Pancreas (tissue), 10 donors: ENCODE results near the gene DCTPP1. TPM values are rescaled to one million over a fixed set of nuclear protein-coding genes. Genes with fewer than 3 reads are reported as not detected.

Experiments
- ATAC-seq, 4 donors: fragments of 200-7000 bp; cut with Tn5 transposase; one replicate each; pipeline versions ENCODE4 v1.8.0 to v1.9.1; 2020; ENCODE audit warnings: mild to moderate bottlenecking in 4 of 4, moderate library complexity in 4 of 4
- DNase-seq, 6 donors: peaks; one replicate each; pipeline ENCODE4 v3.0.0-alpha.2; 2020
- FAIRE-seq: peaks from 2 replicates; lab custom pipeline; 2012; peaks lifted over from hg19 to GRCh38; lab: Jason Lieb, UNC
- H3K27ac ChIP-seq, 4 donors: fragments of 200-600 bp; sonication (generic); 1 replicate in 3 of 4; 2 replicates in 1 of 4; pipeline versions ENCODE4 v1.5.0 to v1.8.0; 2020
- H3K27me3 ChIP-seq, 4 donors: fragments of 200-600 bp; one replicate each; pipeline ENCODE4 v1.8.0; 2021
- H3K36me3 ChIP-seq, 3 donors: fragments of 200-600 bp; sonication (generic) in 1 of 3; one replicate each; pipeline versions ENCODE4 v1.5.0 to v1.8.0; 2020 to 2021
- H3K4me1 ChIP-seq, 3 donors: fragments of 200-600 bp; one replicate each; pipeline ENCODE4 v1.8.0; 2021
- H3K4me3 ChIP-seq, 4 donors: fragments of 200-600 bp; sonication (generic) in 2 of 4; one replicate each; pipeline versions ENCODE4 v1.5.0 to v1.8.0; 2020 to 2021
- H3K9me3 ChIP-seq, 4 donors: fragments of 200-600 bp; one replicate each; pipeline ENCODE4 v1.8.0; 2021
- CTCF ChIP-seq, 4 donors: fragments of 200-600 bp; sonication (generic) in 3 of 4; IDR thresholded peaks; one replicate each; pipeline versions ENCODE4 v1.5.0 to v1.8.0; 2021; ENCODE audit warnings: antibody characterized with exemption in 4 of 4
- WGBS, 2 donors: extraction: QIAGEN DNeasy Blood & Tissue Kit; methylation state at CpG; one replicate each; pipeline ENCODE4 v1.1.7; 2013; 5-methylcytosine and 5-hydroxymethylcytosine counted together
- intact Hi-C, 3 donors: fragments of 100-400 bp; cut with DNase I; formaldehyde crosslinking; loops; one replicate each; pipeline versions ENCODE4 v1.11.1 to v1.14.2; 2022
- polyA plus RNA-seq, 2 donors: library from polyadenylated mRNA; stranded (reverse); fragments of 200-250 nt; gene quantifications; one replicate each; pipeline ENCODE4 v1.2.3, GENCODE V29; 2013
- total RNA-seq, 6 donors: library from RNA; stranded (reverse); fragmentation: NEBNext Ultra II Directional in 4 of 6; extraction: Animal tissue kit (Norgen Biotek cat#: 25700) in 4 of 6; gene quantifications; one replicate each; pipeline versions ENCODE4 v1.2.1 to v1.2.4, GENCODE V29; 2021 to 2023
- donor health status: healthy with polysubstance abuse.
- donor health status: DM: no; HTN: no; CAD: no; lungs with moderate emphysema.
- donor health status: DM: no; HTN: no; CAD: no.
- donor health status: control.
- donor health status: control.
- donor health status: Bipolar disorder and iron deficiency.
- donor health status: DM: yes; HTN: yes; CAD: no.
- donor health status: DM: no; HTN: no; CAD: no.
- donor health status: DM: no; HTN: no; CAD: no.
- donor health status: DM: yes; HTN: yes; CAD: no.

DCTPP1 gene
- total and polyA plus RNA-seq, 8 donors: 12.2 to 20.7 (median 16.3) TPM

GRCh38 chr16:30444231-30445148 is 14.7 kb upstream of the DCTPP1 start:
- intact Hi-C loops: loop anchor here in 1 of 3 donors (10.0 kb wide), 1 partner anchor 180 kb away; no protein-coding TSS in a partner anchor
- Histone ChIP-seq H3K4me3 (peak overlapping the region; percentile 64 to 96 (median 82)), H3K9me3 (no peaks in the 10 kb centered on the region), H3K4me1 (peaks cover 22 to 43% (median 25%) of the 10 kb centered on the region in 3 donors), H3K27me3 (no peaks in the 10 kb centered on the region), H3K36me3 (no peaks in the 10 kb centered on the region), H3K27ac (peak overlapping the region in 1 of 4 donors; percentile 95)
- no peak for FAIRE-seq
- no peak for ATAC-seq
- no peak for TF ChIP-seq CTCF (IDR thresholded peaks at IDR 0.05)
- DNase-seq: peak in 2 of 6 donors; percentile 27 to 52
- WGBS, 2 donors: 82 to 86% methylated on average over 29 of the region's 29 CpGs

GRCh38 chr16:30443631-30444030 is 13.8 kb upstream of the DCTPP1 start:
- 45 to 55% methylated on average over 2 of the region's 2 CpGs for WGBS, 2 donors
- H3K27ac ChIP-seq: no peak overlapping the region
- H3K36me3 ChIP-seq: no peaks in the 10 kb centered on the region
- intact Hi-C loops: loop anchor here in 1 of 3 donors (10.0 kb wide), 1 partner anchor 181 kb away; no protein-coding TSS in a partner anchor
- DNase-seq (peak in 1 of 6 donors; percentile 2), FAIRE-seq (no peak), ATAC-seq (no peak)
- H3K27me3 ChIP-seq: no peaks in the 10 kb centered on the region
- no peaks in the 10 kb centered on the region for H3K9me3 ChIP-seq
- no peak overlapping the region for H3K4me3 ChIP-seq
- peaks cover 22 to 42% (median 23%) of the 10 kb centered on the region in 3 donors for H3K4me1 ChIP-seq
- TF ChIP-seq CTCF (IDR thresholded peaks at IDR 0.05): no peak

- intact Hi-C loops: loop anchor here in 1 of 3 donors (10.0 kb wide), 1 partner anchor 185 kb away; no protein-coding TSS in a partner anchor
- no peak overlapping the region for H3K27ac ChIP-seq
Observed at GRCh38 chr16:30439720-30440348, 10.0 kb upstream of the DCTPP1 start.

GRCh38 chr16:30438835-30439234 is 9.0 kb upstream of the DCTPP1 start:
- Histone ChIP-seq H3K27ac (no peak overlapping the region), H3K4me1 (peaks cover 0 to 5% (median 3%) of the 10 kb centered on the region in 3 donors), H3K4me3 (no peak overlapping the region), H3K9me3 (no peaks in the 10 kb centered on the region), H3K36me3 (no peaks in the 10 kb centered on the region), H3K27me3 (no peaks in the 10 kb centered on the region)
- DNase-seq: no peak
- no peak for TF ChIP-seq CTCF (IDR thresholded peaks at IDR 0.05)
- intact Hi-C loops: no loop called here
- ATAC-seq: no peak
- FAIRE-seq: no peak
- 86 to 92% methylated on average over 5 of the region's 5 CpGs for WGBS, 2 donors

More at GRCh38 chr16:30439720-30440348, 10.0 kb upstream of the DCTPP1 start:
- no peaks in the 10 kb centered on the region for H3K27me3 ChIP-seq
- no peaks in the 10 kb centered on the region for H3K36me3 ChIP-seq
- H3K4me1 ChIP-seq: peaks cover 5 to 15% (median 6%) of the 10 kb centered on the region in 3 donors
- DNase-seq: peak in 1 of 6 donors; percentile 1
- no peak overlapping the region for H3K4me3 ChIP-seq
- 83 to 91% methylated on average over 6 of the region's 6 CpGs for WGBS, 2 donors
- no peak for FAIRE-seq
- ATAC-seq: no peak
- no peak for TF ChIP-seq CTCF (IDR thresholded peaks at IDR 0.05)
- H3K9me3 ChIP-seq: no peaks in the 10 kb centered on the region
